IMR-90 (cell line): ENCODE measurements around the gene INPP5J. TPM values are rescaled to one million over a fixed set of nuclear protein-coding genes. Genes with fewer than 3 reads are reported as not detected.

Experiments used
- ATAC-seq: fragments of 200-7000 bp; cut with Tn5 transposase; 2 replicates; pipeline ENCODE4 v1.9.1; 2020; ENCODE audit warnings: low read depth, mild to moderate bottlenecking, moderate library complexity
- BruUV-seq: library from RNA; stranded (reverse); fragments of 400-500 nt; replicated peaks from 2 replicates; lab custom pipeline; 2021; lab: Mats Ljungman, UMichigan
- CTCF ChIA-PET: fragments of 300-600 bp; formaldehyde crosslinking; extraction: SDS; loops from one replicate; lab custom pipeline; 2021; ENCODE audit warnings: antibody characterized with exemption; lab: Yijun Ruan, JAX
- POLR2A ChIA-PET: fragments of 300-600 bp; sonication (Branson Sonifier 250); formaldehyde crosslinking; loops from one replicate; lab custom pipeline; 2022; ENCODE audit warnings: antibody characterized with exemption; ENCODE audit not compliant: unreplicated experiment; lab: Charles Lee
- DNase-seq: peaks from one replicate; pipeline ENCODE4 v3.0.0; 2013
- H2AFZ ChIP-seq: replicated peaks from 2 replicates; pipeline ENCODE3; 2013; ENCODE audit warnings: low read length, mild to moderate bottlenecking; ENCODE audit not compliant: poor library complexity
- H2AK5ac ChIP-seq: 2 replicates; pipeline ENCODE4 v1.6.1; 2013; ENCODE audit warnings: low read depth, low read length, inconsistent platforms
- H2AK9ac ChIP-seq: replicated peaks from 2 replicates; pipeline ENCODE3; 2013; ENCODE audit warnings: mild to moderate bottlenecking, low read depth, low read length, moderate library complexity; ENCODE audit not compliant: poor library complexity
- H2BK120ac ChIP-seq: 2 replicates; pipeline ENCODE4 v1.6.1; 2013; ENCODE audit warnings: low read depth, low read length, inconsistent platforms
- H2BK15ac ChIP-seq: 3 replicates; pipeline ENCODE4 v1.6.1; 2013; ENCODE audit warnings: low read depth, low read length, inconsistent platforms
- H2BK20ac ChIP-seq: 2 replicates; pipeline ENCODE4 v1.6.1; 2013; ENCODE audit warnings: low read depth, mild to moderate bottlenecking, inconsistent platforms, low read length, moderate library complexity
- H2BK5ac ChIP-seq: 2 replicates; pipeline ENCODE4 v1.6.1; 2013; ENCODE audit warnings: mild to moderate bottlenecking, low read depth, low read length, inconsistent platforms; ENCODE audit not compliant: poor library complexity, severe bottlenecking
- H3K14ac ChIP-seq: replicated peaks from 2 replicates; pipeline ENCODE4 v1.6.1; 2013; ENCODE audit warnings: low read depth, low read length, inconsistent platforms
- H3K18ac ChIP-seq: 2 replicates; pipeline ENCODE4 v1.6.1; 2013; ENCODE audit warnings: low read depth, low read length, control low read depth
- H3K23ac ChIP-seq: 2 replicates; pipeline ENCODE4 v1.6.1; 2013; ENCODE audit warnings: low read depth, low read length, inconsistent platforms
- H3K27ac ChIP-seq: 2 replicates; pipeline ENCODE4 v1.5.1; 2013; ENCODE audit warnings: mild to moderate bottlenecking, control low read depth, low read length; ENCODE audit not compliant: insufficient read depth
- H3K27me3 ChIP-seq: 2 replicates; pipeline ENCODE4 v1.6.1; 2013; ENCODE audit warnings: low read length; ENCODE audit not compliant: control insufficient read depth, insufficient read depth
- H3K36me3 ChIP-seq: 2 replicates; pipeline ENCODE4 v1.6.1; 2013; ENCODE audit warnings: low read length, mixed read lengths; ENCODE audit not compliant: control insufficient read depth, insufficient read depth
- H3K4ac ChIP-seq: 2 replicates; pipeline ENCODE4 v1.6.1; 2013; ENCODE audit warnings: low read depth, low read length, inconsistent platforms
- H3K4me1 ChIP-seq: 2 replicates; pipeline ENCODE4 v1.6.1; 2013; ENCODE audit warnings: low read length, mixed read lengths; ENCODE audit not compliant: control insufficient read depth, insufficient read depth
- H3K4me2 ChIP-seq: 2 replicates; pipeline ENCODE4 v1.6.1; 2013; ENCODE audit warnings: low read depth, mild to moderate bottlenecking, control low read depth, low read length, moderate library complexity
- H3K4me3 ChIP-seq: 2 replicates; pipeline ENCODE4 v1.5.1; 2013; ENCODE audit warnings: low read depth, mild to moderate bottlenecking, control low read depth, low read length, moderate library complexity; ENCODE audit not compliant: insufficient read depth
- H3K56ac ChIP-seq: 2 replicates; pipeline ENCODE4 v1.6.1; 2013; ENCODE audit warnings: low read length, inconsistent platforms; ENCODE audit not compliant: insufficient read depth; ENCODE audit errors: extremely low read depth
- H3K79me1 ChIP-seq, 2 experiments: 2 replicates each; pipeline ENCODE4 v1.6.1; 2013; ENCODE audit warnings: low read length in 2 of 2, inconsistent platforms in 1 of 2, low read depth in 1 of 2
- H3K9ac ChIP-seq: 2 replicates; pipeline ENCODE4 v1.6.1; 2013; ENCODE audit warnings: low read depth, low read length, control low read depth
- H3K9me1 ChIP-seq: 2 replicates; pipeline ENCODE4 v1.6.1; 2013; ENCODE audit warnings: low read length, inconsistent platforms; ENCODE audit not compliant: insufficient read depth
- H3K9me3 ChIP-seq: 2 replicates; pipeline ENCODE4 v1.6.1; 2013; ENCODE audit warnings: low read length; ENCODE audit not compliant: control insufficient read depth, insufficient read depth
- H4K20me1 ChIP-seq: 2 replicates; pipeline ENCODE4 v1.6.1; 2013; ENCODE audit warnings: low read length, inconsistent platforms; ENCODE audit not compliant: insufficient read depth
- H4K5ac ChIP-seq: 2 replicates; pipeline ENCODE4 v1.6.1; 2013; ENCODE audit warnings: mild to moderate bottlenecking, low read depth, low read length, control low read depth
- H4K8ac ChIP-seq, 2 experiments: 2 replicates each; pipeline ENCODE4 v1.6.1; 2013; ENCODE audit warnings: low read depth in 2 of 2, low read length in 2 of 2, control low read depth in 1 of 2, inconsistent platforms in 1 of 2
- H4K91ac ChIP-seq: 2 replicates; pipeline ENCODE4 v1.6.1; 2013; ENCODE audit warnings: low read depth, low read length, inconsistent platforms; ENCODE audit not compliant: insufficient read depth
- BHLHE40 ChIP-seq: fragments of 150-350 bp; IDR thresholded peaks from 2 replicates; pipeline ENCODE4 v1.6.1; 2016; ENCODE audit warnings: mild to moderate bottlenecking, low read depth, low read length
- CEBPB ChIP-seq: IDR thresholded peaks from 2 replicates; pipeline ENCODE4 v1.6.1; 2012; ENCODE audit warnings: low read depth, low read length, improper control_type of control experiment
- CTCF ChIP-seq: conservative IDR thresholded peaks from 2 replicates; pipeline ENCODE4 v1.5.1; 2012; ENCODE audit warnings: mild to moderate bottlenecking, low read depth, low read length, improper control_type of control experiment
- ELK1 ChIP-seq: fragments of 150-350 bp; IDR thresholded peaks from 2 replicates; pipeline ENCODE4 v1.6.1; 2016; ENCODE audit warnings: low read depth, mild to moderate bottlenecking, low read length, moderate library complexity, borderline replicate concordance
- FOS ChIP-seq: fragments of 150-350 bp; IDR thresholded peaks from 2 replicates; pipeline ENCODE4 v1.6.1; 2016; ENCODE audit warnings: low read depth, low read length
- MAFK ChIP-seq: IDR thresholded peaks from 2 replicates; pipeline ENCODE4 v1.6.1; 2012; ENCODE audit warnings: low read depth, low read length, improper control_type of control experiment
- MAZ ChIP-seq: IDR thresholded peaks from 2 replicates; pipeline ENCODE4 v1.6.1; 2012; ENCODE audit warnings: low read depth, mild to moderate bottlenecking, low read length, improper control_type of control experiment, moderate library complexity, borderline replicate concordance
- MXI1 ChIP-seq: IDR thresholded peaks from 2 replicates; pipeline ENCODE4 v1.6.1; 2012; ENCODE audit warnings: low read depth, mild to moderate bottlenecking, low read length, moderate library complexity, borderline replicate concordance
- NFE2L2 ChIP-seq: fragments of 150-350 bp; IDR thresholded peaks from 2 replicates; pipeline ENCODE4 v1.6.1; 2016; ENCODE audit warnings: low read depth, mild to moderate bottlenecking, low read length
- POLR2A ChIP-seq: IDR thresholded peaks from 2 replicates; pipeline ENCODE4 v1.6.1; 2012; ENCODE audit warnings: mild to moderate bottlenecking, low read depth, low read length
- RAD21 ChIP-seq: IDR thresholded peaks from 2 replicates; pipeline ENCODE4 v1.6.1; 2012; ENCODE audit warnings: low read length, improper control_type of control experiment
- RFX5 ChIP-seq: IDR thresholded peaks from 2 replicates; pipeline ENCODE4 v1.8.0; 2012; ENCODE audit warnings: low read depth, mild to moderate bottlenecking, low read length, moderate library complexity
- SMC3 ChIP-seq: fragments of 150-350 bp; IDR thresholded peaks from 2 replicates; pipeline ENCODE4 v1.6.1; 2016; ENCODE audit warnings: low read depth, mild to moderate bottlenecking, antibody characterized with exemption, low read length, moderate library complexity
- USF2 ChIP-seq: fragments of 150-350 bp; IDR thresholded peaks from 2 replicates; pipeline ENCODE4 v1.6.1; 2017; ENCODE audit warnings: mild to moderate bottlenecking, antibody characterized with exemption, low read length, low read depth
- WGBS, 2 experiments: methylation state at CpG; one replicate each; pipeline versions ENCODE4 v1.1.5 to v1.1.7; 2013; ENCODE audit warnings: missing lambda C conversion rate in 2 of 2; ENCODE audit not compliant: insufficient read length in 1 of 2; ENCODE audit errors: extremely low coverage in 2 of 2; 5-methylcytosine and 5-hydroxymethylcytosine counted together
- dilution Hi-C: fragments of 300-500 bp; cut with HindIII; formaldehyde crosslinking; loops from one replicate; pipeline ENCODE4 v1.14.3; 2018; ENCODE audit warnings: low sequenced_read_pairs; ENCODE audit not compliant: unreplicated experiment
- in situ Hi-C: fragments of 300-500 bp; cut with MboI; formaldehyde crosslinking; loops from 3 replicates; pipeline ENCODE4 v1.14.3; 2019; ENCODE audit warnings: low sequenced_read_pairs, inconsistent platforms, mixed read lengths
- intact Hi-C: fragments of 100-400 bp; cut with micrococcal nuclease; formaldehyde crosslinking; loops from 2 replicates; pipeline ENCODE4 v1.10.0; 2022
- polyA plus RNA-seq, 3 experiments: library from polyadenylated mRNA; depleted of rRNA; stranded (reverse); fragments of >200 nt; gene quantifications; 2 replicates each; pipeline ENCODE4 v1.2.3, GENCODE V29; 2012; ENCODE audit warnings: low replicate concordance in 1 of 3
- total RNA-seq: library from RNA; depleted of rRNA; stranded (reverse); fragments of >200 nt; gene quantifications from 2 replicates; pipeline ENCODE4 v1.2.3, GENCODE V29; 2012

INPP5J gene
- total and polyA plus RNA-seq, 2 of the 4 experiments (the other 2 are of a cell fraction): 0.36 to 2.2 TPM

GRCh38 chr22:31102441-31103081 lies 20.2 kb upstream of the INPP5J start:
- Histone ChIP-seq H3K36me3 (peaks cover 56% of the 10 kb centered on the region), H2BK20ac (peak overlapping the region; percentile 97), H3K4me3 (no peak overlapping the region), H3K4me2 (peak overlapping the region; percentile 18), H3K9ac (peak overlapping the region; percentile 26), H3K27ac (peak overlapping the region; percentile 85), H2BK5ac (peak overlapping the region; percentile 84), H3K27me3 (no peaks in the 10 kb centered on the region), H2AFZ (peak overlapping the region; percentile 76), H2BK15ac (peak overlapping the region; percentile 93; the same call in 2 of the 3 replicates), H4K20me1 (peaks cover 25% of the 10 kb centered on the region), H2AK9ac (peak overlapping the region; percentile 90), H3K9me1 (peaks cover 25% of the 10 kb centered on the region), H4K5ac (peak overlapping the region; percentile 77), H3K4me1 (peaks cover 57% of the 10 kb centered on the region), H4K91ac (peak overlapping the region; percentile 98), H3K9me3 (no peaks in the 10 kb centered on the region), H3K56ac (peak overlapping the region; percentile 85), H3K14ac (peak overlapping the region; percentile 97), H4K8ac (peak overlapping the region; percentile 74 to 91), H3K23ac (peak overlapping the region; percentile 94), H2BK120ac (peak overlapping the region; percentile 95), H3K79me1 (peaks cover 18 to 73% of the 10 kb centered on the region in 2 experiments; a peak in 3 of 4 replicates), H3K4ac (peak overlapping the region; percentile 98), H2AK5ac (peak overlapping the region; percentile 98), H3K18ac (peak overlapping the region; percentile 62)
- 15% methylated on average over 7 of the region's 8 CpGs; no CpG with 5 or more reads in 1 of the 2 experiments for WGBS, 2 experiments
- dilution Hi-C loops: no loop called here
- in situ Hi-C loops: no loop called here
- peak; percentile 73 for ATAC-seq
- CTCF ChIA-PET: interaction anchor here (0.5 to 1.0 kb wide), 2 partner anchors 20 to 60 kb away, joined by 3 read pairs; no protein-coding TSS in a partner anchor
- BruUV-seq: TSS peak; percentile 50
- DNase-seq: peak; percentile 98
- intact Hi-C loops: no loop called here
- POLR2A ChIA-PET: interaction anchor here (0.5 to 0.7 kb wide), 3 partner anchors 88 to 895 kb away, joined by 3 to 7 read pairs (median 7); no protein-coding TSS in a partner anchor
- TF ChIP-seq MAFK: no peak
- TF ChIP-seq CTCF: no peak
- TF ChIP-seq USF2: peak; percentile 72
- no peak for TF ChIP-seq BHLHE40
- TF ChIP-seq MXI1: peak; percentile 43; the same call in 1 of the 2 replicates
- no peak for TF ChIP-seq RFX5
- peak; percentile 61; the same call in 1 of the 2 replicates for TF ChIP-seq POLR2A
- TF ChIP-seq MAZ: peak; percentile 94
- TF ChIP-seq CEBPB: peak; percentile 99
- no peak; the same call in 1 of the 2 replicates for TF ChIP-seq NFE2L2
- no peak for TF ChIP-seq SMC3
- no peak for TF ChIP-seq ELK1
- peak; percentile 2; the same call in 1 of the 2 replicates for TF ChIP-seq RAD21
- peak; percentile 97 for TF ChIP-seq FOS
